ENCODE data around the gene CCL1. TPM values are rescaled to one million over a fixed set of nuclear protein-coding genes. Genes with fewer than 3 reads are reported as not detected.

Gene CCL1
- total RNA-seq, 1 experiment from 2014 or later: not detected

DNA sequence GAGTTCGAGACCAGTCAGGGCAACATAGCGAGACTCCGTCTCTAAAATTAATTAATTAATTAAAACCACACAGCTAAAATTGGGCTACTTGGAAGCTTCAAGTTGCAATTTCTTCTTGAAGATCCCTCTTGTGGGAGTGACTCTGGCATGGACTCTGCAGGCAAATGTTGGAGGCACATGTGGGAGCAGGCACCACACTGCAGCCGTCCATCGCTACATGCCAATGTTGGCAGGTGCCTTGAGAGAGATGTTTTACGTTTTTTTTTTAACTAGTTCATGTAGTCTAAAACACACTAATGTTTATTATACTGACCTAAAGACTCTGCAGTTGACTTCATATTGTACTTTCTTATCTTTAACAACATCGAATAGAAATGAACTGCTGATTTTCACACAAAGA lies 51.7 kb downstream of the CCL1 start:
- Histone ChIP-seq H4K8ac (replicated peaks; ENCODE audit: insufficient read length, low read depth, low read length) (no peak overlapping the region), H2BK120ac (ENCODE audit: low read depth, low read length, poor library complexity, severe bottlenecking) (no peak overlapping the region), H3K4me1 (ENCODE audit: insufficient read depth, low read length) (no peaks in the 10 kb centered on the region), H2AK5ac (ENCODE audit: insufficient read length, low read length) (no peak overlapping the region), H2BK20ac (ENCODE audit: low read depth, low read length, poor library complexity, severe bottlenecking) (no peak overlapping the region), H4K20me1 (ENCODE audit: control insufficient read depth, insufficient read depth, insufficient read length) (no peaks in the 10 kb centered on the region), H3K18ac (ENCODE audit: insufficient read length, low read depth, low read length) (no peak overlapping the region), H3K56ac (ENCODE audit: insufficient read length, low read depth, low read length) (no peak overlapping the region), H3K4me2 (ENCODE audit: insufficient read depth, insufficient read length, low read length) (no peak overlapping the region), H3K9me3 (ENCODE audit: control insufficient read depth, low read depth, low read length) (no peaks in the 10 kb centered on the region), H2AFZ (ENCODE audit: low read length) (no peak overlapping the region), H3K79me1 (ENCODE audit: insufficient read depth, low read depth, low read length, poor library complexity, severe bottlenecking) (no peaks in the 10 kb centered on the region), H4K5ac (ENCODE audit: insufficient read length, low read depth, low read length) (no peak overlapping the region), H3K23me2 (ENCODE audit: insufficient read length, low read depth, low read length, poor library complexity, severe bottlenecking) (no peaks in the 10 kb centered on the region), H3K4ac (ENCODE audit: low read depth, low read length) (no peak overlapping the region), H2BK12ac (ENCODE audit: insufficient read length, low read depth, low read length) (no peak overlapping the region), H3T11ph (ENCODE audit: low read length) (no peak overlapping the region), H3K23ac (ENCODE audit: insufficient read length, low read depth, low read length) (no peak overlapping the region), H3K79me2 (ENCODE audit: insufficient read depth, low read length) (no peaks in the 10 kb centered on the region), H2BK15ac (ENCODE audit: low read depth, low read length) (no peak overlapping the region), H3K14ac (ENCODE audit: insufficient read depth, low read length) (no peak overlapping the region), H2BK5ac (ENCODE audit: insufficient read length, low read length) (no peak overlapping the region), H3K9ac (ENCODE audit: extremely low read depth, insufficient read length, low read length) (no peak overlapping the region), H3K27me3 (ENCODE audit: insufficient read depth, low read length) (no peaks in the 10 kb centered on the region), H3K27ac (ENCODE audit: insufficient read length, low read depth, low read length) (no peak overlapping the region), H4K91ac (ENCODE audit: insufficient read length, low read depth, low read length) (no peak overlapping the region)
- TF ChIP-seq, protein P1, sequence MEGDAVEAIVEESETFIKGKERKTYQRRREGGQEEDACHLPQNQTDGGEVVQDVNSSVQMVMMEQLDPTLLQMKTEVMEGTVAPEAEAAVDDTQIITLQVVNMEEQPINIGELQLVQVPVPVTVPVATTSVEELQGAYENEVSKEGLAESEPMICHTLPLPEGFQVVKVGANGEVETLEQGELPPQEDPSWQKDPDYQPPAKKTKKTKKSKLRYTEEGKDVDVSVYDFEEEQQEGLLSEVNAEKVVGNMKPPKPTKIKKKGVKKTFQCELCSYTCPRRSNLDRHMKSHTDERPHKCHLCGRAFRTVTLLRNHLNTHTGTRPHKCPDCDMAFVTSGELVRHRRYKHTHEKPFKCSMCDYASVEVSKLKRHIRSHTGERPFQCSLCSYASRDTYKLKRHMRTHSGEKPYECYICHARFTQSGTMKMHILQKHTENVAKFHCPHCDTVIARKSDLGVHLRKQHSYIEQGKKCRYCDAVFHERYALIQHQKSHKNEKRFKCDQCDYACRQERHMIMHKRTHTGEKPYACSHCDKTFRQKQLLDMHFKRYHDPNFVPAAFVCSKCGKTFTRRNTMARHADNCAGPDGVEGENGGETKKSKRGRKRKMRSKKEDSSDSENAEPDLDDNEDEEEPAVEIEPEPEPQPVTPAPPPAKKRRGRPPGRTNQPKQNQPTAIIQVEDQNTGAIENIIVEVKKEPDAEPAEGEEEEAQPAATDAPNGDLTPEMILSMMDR (conservative IDR thresholded peaks at IDR 0.05): no peak
- DNase-seq: no peak
- H3K36me3 Mint-ChIP-seq (ENCODE audit: insufficient read depth in 1 of 3, low read depth in 3 of 3): no peaks in the 10 kb centered on the region
- H3K4me3 Mint-ChIP-seq: no peak overlapping the region
- peaks cover 0 to 5% of the 10 kb centered on the region in 2 experiments; a peak in 3 of 4 replicates for H3K4me1 Mint-ChIP-seq
- H3K27me3 Mint-ChIP-seq (ENCODE audit: low read depth): peaks cover 14% of the 10 kb centered on the region
- WGBS (ENCODE audit: extremely low coverage, insufficient read length, low lambda C conversion rate): no CpG with 5 or more reads among the region's 7 CpGs
- H3K9me3 Mint-ChIP-seq: no peaks in the 10 kb centered on the region
- no peak overlapping the region for H3K27ac Mint-ChIP-seq

Other genes with a start within 250 kb of the CCL1 start
- gene CCL2, start 107.9 kb downstream of the CCL1 start, total RNA-seq (2021): 1.4 and 1.6 TPM in 2 replicates
- not detected in 2 replicates for gene CCL7, start 93.0 kb downstream of the CCL1 start, total RNA-seq (2021)
- gene CCL11, start 77.5 kb downstream of the CCL1 start, total RNA-seq (2021): not detected in 2 replicates
- not detected in 2 replicates for gene CCL8, start 43.8 kb downstream of the CCL1 start, total RNA-seq (2021)
- not detected in 2 replicates for gene CCL13, start 6.8 kb downstream of the CCL1 start, total RNA-seq (2021)
- gene TMEM132E, start 216.3 kb upstream of the CCL1 start, total RNA-seq (2021): 0.15 and 0.42 TPM in 2 replicates

Measured in H9 (cell line).